GM19099 (cell line): ENCODE measurements around the gene PBX2.

Source experiments
- POLR2A ChIP-seq: IDR thresholded peaks from 3 replicates; pipeline ENCODE4 v1.6.1; 2011; ENCODE audit warnings: low read depth; ENCODE audit not compliant: insufficient read length; ENCODE audit errors: extremely low read depth

Gene PBX2, protein sequence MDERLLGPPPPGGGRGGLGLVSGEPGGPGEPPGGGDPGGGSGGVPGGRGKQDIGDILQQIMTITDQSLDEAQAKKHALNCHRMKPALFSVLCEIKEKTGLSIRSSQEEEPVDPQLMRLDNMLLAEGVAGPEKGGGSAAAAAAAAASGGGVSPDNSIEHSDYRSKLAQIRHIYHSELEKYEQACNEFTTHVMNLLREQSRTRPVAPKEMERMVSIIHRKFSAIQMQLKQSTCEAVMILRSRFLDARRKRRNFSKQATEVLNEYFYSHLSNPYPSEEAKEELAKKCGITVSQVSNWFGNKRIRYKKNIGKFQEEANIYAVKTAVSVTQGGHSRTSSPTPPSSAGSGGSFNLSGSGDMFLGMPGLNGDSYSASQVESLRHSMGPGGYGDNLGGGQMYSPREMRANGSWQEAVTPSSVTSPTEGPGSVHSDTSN

DNA sequence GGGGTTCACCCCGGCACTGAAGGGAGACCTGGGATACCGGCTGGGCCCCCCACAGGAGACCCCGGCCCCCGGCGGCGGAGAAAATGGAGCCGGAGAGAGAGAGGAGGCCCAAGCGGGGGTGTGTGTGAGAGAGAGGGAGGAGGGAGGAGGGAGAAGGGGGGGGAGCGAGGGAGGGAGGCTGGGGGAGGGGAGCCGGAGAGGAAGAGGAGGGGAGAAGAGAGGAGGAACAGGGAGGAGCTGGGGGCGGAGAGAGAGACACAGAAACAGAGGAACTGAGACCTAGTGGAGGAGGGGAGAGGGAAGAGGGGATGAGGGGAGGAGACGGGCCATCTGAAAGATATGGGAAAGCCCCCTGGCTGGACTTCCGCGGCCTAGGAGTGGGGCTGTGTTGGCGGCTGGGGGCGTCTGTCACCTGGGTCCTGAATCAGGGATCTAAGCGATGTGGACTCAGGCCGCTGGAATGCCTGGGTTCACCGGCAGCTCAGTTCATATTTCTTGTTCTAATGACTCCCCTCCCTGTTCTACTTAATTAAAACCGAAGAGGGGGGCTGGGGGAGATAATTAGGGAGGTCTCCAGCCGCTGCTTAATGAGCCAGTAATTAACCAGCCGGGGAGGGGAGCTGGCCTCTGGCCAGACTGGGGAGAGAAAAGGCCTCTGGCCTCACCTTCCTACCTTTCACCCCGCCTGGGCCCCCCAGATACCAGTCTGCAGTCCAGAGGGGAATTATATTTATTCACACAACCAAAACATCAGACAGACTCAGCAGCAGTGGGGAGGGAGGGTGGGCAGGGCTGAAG, at the start of gene PBX2:
Gene PBX2 (minus strand): TSS at position 149 of the 798 bp plus-strand sequence. CDS start 287 bp downstream, outside the sequence.
- TF ChIP-seq POLR2A: peak; percentile 74

- TF ChIP-seq POLR2A: no peak
Measured at GRCh38 chr6:32239462-32239861, 49.5 kb upstream of the PBX2 start.

DNA sequence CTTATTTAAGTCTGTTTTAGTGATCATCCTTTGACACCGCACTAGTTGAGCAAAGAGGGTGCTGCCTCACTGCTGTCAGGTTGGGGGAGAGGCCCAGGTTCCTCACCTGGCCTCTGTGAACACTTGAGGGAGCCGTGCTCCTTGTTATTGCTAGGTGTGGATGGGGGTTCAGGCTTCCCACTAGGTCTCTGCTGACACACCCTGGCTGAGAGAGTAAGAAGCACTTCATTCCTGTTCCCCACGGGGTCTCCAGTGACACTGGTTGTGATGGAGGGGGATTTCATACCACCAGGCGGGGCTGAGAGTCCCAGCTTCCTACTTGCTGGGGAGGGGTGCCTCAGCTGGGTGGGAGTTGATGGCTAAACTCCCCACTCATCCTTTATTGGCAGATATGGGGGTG, 44.9 kb upstream of the PBX2 start:
- TF ChIP-seq POLR2A: no peak

- TF ChIP-seq POLR2A: no peak
Measured at GRCh38 chr6:32226434-32226833, 36.4 kb upstream of the PBX2 start.

DNA sequence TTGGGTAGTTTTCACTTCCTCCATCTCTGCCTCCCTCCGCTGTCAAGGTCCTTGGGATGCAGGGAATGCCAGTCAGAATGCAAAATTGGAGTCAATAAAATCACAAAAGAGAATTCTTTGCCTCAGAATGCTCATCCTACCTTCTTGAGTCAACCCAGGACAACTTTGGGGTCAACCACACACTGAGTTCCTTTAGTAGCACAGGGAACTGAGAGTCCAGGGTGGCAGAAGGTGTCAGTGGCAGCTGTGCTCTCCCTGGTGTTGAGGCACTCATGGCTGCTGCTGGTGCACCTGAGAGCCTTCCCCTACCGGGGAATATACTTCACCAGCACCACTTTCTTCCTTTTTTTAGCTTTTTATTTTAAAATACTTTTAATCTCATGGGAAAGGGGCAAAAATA, 34.7 kb upstream of the PBX2 start:
- TF ChIP-seq POLR2A: no peak

DNA sequence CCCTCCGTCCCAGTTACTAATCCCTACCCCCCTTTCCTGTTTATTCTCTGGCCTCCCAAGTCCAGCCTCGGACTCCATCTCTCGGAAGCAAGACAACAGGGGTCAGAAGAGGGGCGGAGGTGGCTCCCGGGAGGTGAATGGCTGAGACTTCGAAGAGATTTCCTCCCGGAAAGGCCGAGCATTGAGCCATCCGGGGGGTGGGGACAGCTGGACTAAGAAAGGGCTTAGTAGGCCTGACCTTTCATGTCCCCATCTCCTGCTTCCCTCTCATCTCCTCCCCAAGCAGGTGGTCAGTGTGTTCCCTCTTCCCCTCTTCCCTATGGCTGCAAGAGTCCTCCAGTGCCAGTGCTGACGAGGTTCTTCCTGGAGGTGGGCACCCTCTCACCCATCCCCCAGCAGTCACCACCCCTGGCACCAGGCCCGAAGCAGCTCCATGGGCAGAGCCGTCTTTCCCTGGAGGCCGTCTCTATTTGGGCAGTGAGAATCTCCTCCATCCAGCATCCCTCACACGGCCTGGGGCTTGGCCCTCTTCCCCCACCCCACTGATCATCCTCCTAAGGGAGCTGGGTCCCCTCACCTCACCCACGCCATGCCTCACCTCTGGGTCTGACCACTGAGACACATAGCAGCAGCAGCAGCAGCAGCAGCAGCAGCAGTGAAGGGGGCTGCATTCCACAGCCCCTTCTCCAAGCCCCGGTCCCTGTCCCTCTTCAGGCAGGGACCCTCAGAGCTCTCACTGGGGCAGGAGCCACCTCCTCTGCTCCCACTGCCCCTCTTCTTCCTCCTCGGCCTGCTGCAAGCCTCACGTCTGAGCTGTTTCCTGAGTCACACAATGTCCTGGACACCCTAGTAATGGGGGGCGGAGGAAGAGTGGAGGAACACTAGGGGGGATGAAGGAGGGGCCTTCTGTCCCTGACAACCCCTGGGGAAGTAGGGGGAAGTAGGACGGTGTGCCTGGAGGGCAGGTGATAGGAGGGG, 33.5 kb upstream of the PBX2 start, which contains the start of gene NOTCH4:
Gene NOTCH4 (minus strand): TSS at position 810 of the 978 bp plus-strand sequence. CDS start 139 bp downstream, at position 671.
- no peak for TF ChIP-seq POLR2A

GRCh38 chr6:32222333-32223230, 32.6 kb upstream of the PBX2 start:
- TF ChIP-seq POLR2A: no peak

DNA sequence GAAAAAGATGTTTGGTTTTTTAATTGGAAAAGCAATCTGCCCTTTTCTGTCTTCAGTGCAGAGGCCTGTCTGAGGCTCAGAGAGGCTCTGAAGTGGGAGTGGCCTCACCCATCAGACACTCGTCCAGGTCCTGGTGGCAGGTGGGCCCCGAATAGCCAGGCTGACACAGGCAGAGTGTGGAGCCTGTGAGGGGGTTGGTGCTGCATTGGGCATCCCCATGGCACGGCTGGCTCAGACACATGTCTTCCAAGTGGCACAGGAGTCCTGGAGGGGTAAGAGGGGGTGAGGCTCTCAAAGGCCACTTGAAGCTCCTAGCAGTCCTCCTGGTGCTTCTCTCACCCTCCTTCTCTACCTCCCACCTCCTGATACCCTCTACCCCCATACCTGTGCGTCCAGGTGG, 30.0 kb upstream of the PBX2 start:
- no peak for TF ChIP-seq POLR2A

DNA sequence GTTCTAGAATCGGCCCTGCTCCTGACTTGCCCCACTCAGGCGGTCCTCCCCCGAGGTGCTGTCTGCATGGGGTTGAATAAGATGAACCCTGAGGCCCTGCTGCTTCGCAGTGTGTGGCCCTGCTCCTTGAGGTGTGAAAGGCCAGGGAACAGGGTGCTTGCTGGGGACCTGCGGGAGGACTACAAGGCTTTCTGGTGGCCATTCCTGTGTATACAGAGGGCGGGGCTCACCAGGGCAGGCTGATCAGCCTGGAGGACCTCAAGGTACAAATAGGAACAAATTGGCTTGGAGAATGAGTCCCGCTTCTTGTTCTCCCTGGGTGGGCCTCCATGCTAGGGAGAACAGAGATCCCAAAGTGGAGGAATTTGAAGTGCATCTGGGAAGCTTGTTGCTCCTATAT, 28.2 kb upstream of the PBX2 start:
- no peak for TF ChIP-seq POLR2A

DNA sequence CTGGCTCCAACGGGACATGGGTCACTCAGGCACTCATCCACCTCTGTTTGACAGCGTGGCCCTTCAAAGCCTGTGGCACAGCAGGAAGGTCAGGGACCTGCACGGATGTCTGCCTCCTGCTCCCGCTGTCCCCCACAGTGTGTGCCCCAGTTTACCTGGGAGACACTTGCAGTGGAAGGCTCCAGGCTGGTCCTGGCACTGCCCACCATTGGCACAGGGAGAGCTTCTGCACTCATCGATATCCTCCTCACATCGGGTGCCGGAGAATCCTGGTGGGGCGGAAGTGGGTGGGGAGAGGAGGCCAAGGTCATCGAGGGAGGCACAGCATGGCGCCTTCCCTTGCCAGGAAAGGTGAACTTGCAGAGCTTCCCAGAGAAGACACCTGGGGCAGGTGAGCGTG, 27.0 kb upstream of the PBX2 start:
- TF ChIP-seq POLR2A: no peak

DNA sequence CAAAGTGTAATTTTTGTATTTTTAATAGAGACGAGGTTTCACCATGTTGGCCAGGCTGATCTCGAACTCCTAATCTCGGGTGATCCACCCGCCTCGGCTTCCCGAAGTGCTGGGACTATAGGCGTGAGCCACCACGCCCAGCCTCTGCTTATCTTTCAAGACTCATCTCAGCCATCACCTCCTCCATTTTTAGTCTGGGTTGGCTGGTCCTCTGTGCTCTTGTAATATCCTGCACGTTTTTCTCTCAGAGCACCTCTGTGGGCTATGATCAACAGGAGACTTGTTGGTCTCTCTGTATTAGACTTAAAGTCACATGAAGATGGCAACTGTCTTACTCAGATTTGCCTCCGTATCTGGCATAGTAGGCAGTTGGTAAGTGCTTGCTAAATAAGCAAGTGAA, 26.3 kb upstream of the PBX2 start:
- no peak for TF ChIP-seq POLR2A

DNA sequence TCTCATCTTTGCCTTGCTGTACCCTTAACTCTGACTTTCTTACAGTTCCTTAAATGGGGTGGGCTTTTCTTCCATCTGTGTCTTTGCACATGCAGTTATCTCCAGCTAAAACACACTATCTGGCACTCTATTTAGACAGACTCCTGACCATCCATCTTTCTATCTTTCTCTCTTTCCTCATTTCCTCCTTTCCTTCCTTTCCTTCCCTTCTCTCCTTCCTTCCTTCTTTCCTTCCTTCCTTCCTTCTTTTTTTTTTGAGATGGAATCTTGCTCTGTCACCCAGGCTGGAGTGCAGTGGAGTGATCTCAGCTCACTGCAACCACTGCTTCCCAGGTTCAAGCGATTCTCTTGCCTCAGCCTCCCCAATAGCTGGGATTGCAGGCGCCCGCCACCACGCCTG, 25.6 kb upstream of the PBX2 start:
- TF ChIP-seq POLR2A: no peak

DNA sequence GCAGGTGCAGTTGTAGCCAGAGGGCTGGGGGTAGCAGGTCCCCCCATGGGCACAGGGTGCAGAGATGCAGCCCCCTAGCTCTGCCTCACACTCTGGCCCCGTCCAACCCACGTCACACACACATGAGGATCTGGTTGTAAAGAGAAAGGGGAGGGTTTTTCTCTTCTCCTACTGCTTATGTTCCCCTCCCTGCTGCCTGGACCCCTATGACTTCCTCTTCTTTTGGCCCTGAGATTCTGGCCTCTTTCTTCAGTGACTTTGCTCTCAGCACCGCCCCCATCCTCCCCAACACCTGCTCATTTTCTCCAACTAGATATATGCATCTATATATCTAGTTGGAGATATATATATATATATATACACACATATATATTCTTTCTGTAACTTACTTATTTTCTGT, 24.1 kb upstream of the PBX2 start:
- TF ChIP-seq POLR2A: no peak

GRCh38 chr6:32213649-32214048, 23.6 kb upstream of the PBX2 start:
- no peak for TF ChIP-seq POLR2A
